ENCODE data around the gene ABHD14A. TPM values are rescaled to one million over a fixed set of nuclear protein-coding genes. Genes with fewer than 3 reads are reported as not detected.

ABHD14A gene
- total and polyA plus RNA-seq, 2 of the 13 experiments (the other 11 are each of a cell fraction or from before 2014, with no cell fraction given) = 29.5 to 46.9 TPM

- H3K4me3 ChIP-seq (replicated peaks in 1 of 3; ENCODE audit: insufficient read depth in 1 of 3, low read depth in 2 of 3, low read length in 3 of 3) = no peak overlapping the region
- no TSS peak for BruUV-seq (replicated peaks)
- H3K27ac ChIP-seq (ENCODE audit: extremely low read length, insufficient read depth, low read length) = no peak overlapping the region
- WGBS (ENCODE audit: low lambda C conversion rate) = 99% methylated on average over 17 of the region's 28 CpGs
- H4K20me1 ChIP-seq (ENCODE audit: insufficient read depth, low read length) = no peaks in the 10 kb centered on the region; the same call in 1 of the 2 replicates
- POLR2A ChIA-PET = no interaction called here
- FAIRE-seq (no peak), ATAC-seq (no peak), DNase-seq (ENCODE audit: low spot score) (no peak)
- H2AFZ ChIP-seq (ENCODE audit: low read length) = no peak overlapping the region
- intact Hi-C loops (cut with micrococcal nuclease; ENCODE audit: unreplicated experiment) = no loop called here
- H3K27me3 ChIP-seq (ENCODE audit: control insufficient read depth in 1 of 2, insufficient read depth in 2 of 2, low read length in 2 of 2) = no peaks in the 10 kb centered on the region
- TF ChIP-seq RBFOX2 (IDR thresholded peaks at IDR 0.05; ENCODE audit: low read depth, low read length) (0 out of 2 replicates have a peak, but pooled peaks have one; percentile 23), ZNF124 (CRISPR knock-in tag; IDR thresholded peaks at IDR 0.05) (no peak)
- no peak overlapping the region for H3K4me2 ChIP-seq (ENCODE audit: low read depth, low read length)
- peaks cover 21 to 59% of the 10 kb centered on the region in 2 experiments; a peak in 4 of 5 replicates for H3K36me3 ChIP-seq (replicated peaks in 1 of 2; ENCODE audit: control insufficient read depth in 1 of 2, insufficient read depth in 2 of 2, low read length in 2 of 2)
- no peak overlapping the region for H3K9ac ChIP-seq (ENCODE audit: insufficient read depth, low read depth, low read length)
- H3K79me2 ChIP-seq (ENCODE audit: insufficient read depth, low read length) = peaks cover 17% of the 10 kb centered on the region
- H3K4me1 ChIP-seq (ENCODE audit: insufficient read depth, low read length) = peaks cover 17% of the 10 kb centered on the region
- in situ Hi-C loops (cut with HindIII; ENCODE audit: extremely low pct_ligation_motif_present, low pct_unique_long_range_greater_than_20kb) = no loop called here
- CTCF ChIA-PET (ENCODE audit: low intra/inter-chr PET ratio, low total read pairs) = no interaction called here
- H3K9me3 ChIP-seq (ENCODE audit: low read length) = no peaks in the 10 kb centered on the region
Observed at GRCh38 chr3:51934991-51935885, 39.6 kb upstream of the ABHD14A start.

- WGBS (ENCODE audit: low lambda C conversion rate) = 97% methylated on average over 25 of the region's 25 CpGs
- H3K4me1 ChIP-seq (ENCODE audit: insufficient read depth, low read length) = peaks cover 24% of the 10 kb centered on the region
- ATAC-seq (no peak), DNase-seq (ENCODE audit: low spot score) (no peak), FAIRE-seq (no peak)
- H3K27me3 ChIP-seq (ENCODE audit: control insufficient read depth in 1 of 2, insufficient read depth in 2 of 2, low read length in 2 of 2) = no peaks in the 10 kb centered on the region; a peak in 1 of 5 replicates
- TF ChIP-seq CC2D1A (CRISPR knock-in tag; IDR thresholded peaks at IDR 0.05) = no peak
- no peak for TF ChIP-seq ZNF737 (CRISPR knock-in tag; IDR thresholded peaks at IDR 0.05; ENCODE audit: borderline replicate concordance)
- TF ChIP-seq ATAD3A (CRISPR knock-in tag; IDR thresholded peaks at IDR 0.05) = no peak
- no peak for TF ChIP-seq SMAD9 (CRISPR knock-in tag; IDR thresholded peaks at IDR 0.05)
- no peak for TF ChIP-seq PAWR (CRISPR knock-in tag; IDR thresholded peaks at IDR 0.05; ENCODE audit: borderline replicate concordance)
- TF ChIP-seq MAF1 (CRISPR knock-in tag; IDR thresholded peaks at IDR 0.05; ENCODE audit: borderline replicate concordance) = no peak
- no peak overlapping the region for H3K9ac ChIP-seq (ENCODE audit: insufficient read depth, low read depth, low read length)
- H3K4me2 ChIP-seq (ENCODE audit: low read depth, low read length) = no peak overlapping the region
- peaks cover 26% of the 10 kb centered on the region for H3K79me2 ChIP-seq (ENCODE audit: insufficient read depth, low read length)
- H3K9me3 ChIP-seq (ENCODE audit: low read length) = no peaks in the 10 kb centered on the region
- no peak overlapping the region for H2AFZ ChIP-seq (ENCODE audit: low read length)
- POLR2A ChIA-PET = no interaction called here
- CTCF ChIA-PET (ENCODE audit: low intra/inter-chr PET ratio, low total read pairs) = no interaction called here
- BruUV-seq (replicated peaks) = no TSS peak
- peaks cover 21 to 59% of the 10 kb centered on the region in 2 experiments; a peak in 4 of 5 replicates for H3K36me3 ChIP-seq (replicated peaks in 1 of 2; ENCODE audit: control insufficient read depth in 1 of 2, insufficient read depth in 2 of 2, low read length in 2 of 2)
- no peak overlapping the region for H3K27ac ChIP-seq (ENCODE audit: extremely low read length, insufficient read depth, low read length)
- H4K20me1 ChIP-seq (ENCODE audit: insufficient read depth, low read length) = no peaks in the 10 kb centered on the region; the same call in 1 of the 2 replicates
- in situ Hi-C loops (cut with HindIII; ENCODE audit: extremely low pct_ligation_motif_present, low pct_unique_long_range_greater_than_20kb) (no loop called here), intact Hi-C loops (cut with micrococcal nuclease; ENCODE audit: unreplicated experiment) (no loop called here)
- no peak overlapping the region for H3K4me3 ChIP-seq (replicated peaks in 1 of 3; ENCODE audit: insufficient read depth in 1 of 3, low read depth in 2 of 3, low read length in 3 of 3)
Observed at GRCh38 chr3:51935886-51936755, 38.7 kb upstream of the ABHD14A start.

Data from HepG2 (cell line).